ENCODE results near the gene TGFA. TPM values are rescaled to one million over a fixed set of nuclear protein-coding genes. Genes with fewer than 3 reads are reported as not detected.

The TGFA gene
- total and polyA plus RNA-seq, 8 donors, result 0.89 to 16.0 (median 3.7) TPM; not detected in 1

DNA sequence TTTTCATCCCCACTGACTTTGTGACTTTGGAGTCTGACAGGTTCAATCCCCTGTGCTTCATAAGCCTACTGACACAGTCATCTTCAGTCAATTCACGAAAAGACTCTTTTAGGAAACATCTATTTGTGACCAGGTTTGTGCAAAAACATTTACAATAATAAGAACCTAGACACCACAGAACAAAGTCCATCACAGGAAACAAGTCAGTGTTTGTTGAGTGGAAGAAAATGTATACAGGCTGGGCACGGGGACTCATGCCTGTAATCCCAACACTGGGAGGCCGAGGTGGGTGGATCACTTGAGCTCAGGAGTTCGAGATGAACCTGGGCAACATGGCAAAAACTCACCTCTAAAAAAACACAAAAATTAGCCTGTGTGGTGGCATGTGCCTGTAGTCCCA, 49.7 kb downstream of the TGFA start:
- intact Hi-C loops (cut with DNase I; ENCODE audit: low total_unique reads), result no loop called here
- TF ChIP-seq POLR2AphosphoS5 (IDR thresholded peaks at IDR 0.05) (no peak), EP300 (IDR thresholded peaks at IDR 0.05) (no peak), POLR2A (IDR thresholded peaks at IDR 0.05) (no peak)
- TF ChIP-seq, protein P1, sequence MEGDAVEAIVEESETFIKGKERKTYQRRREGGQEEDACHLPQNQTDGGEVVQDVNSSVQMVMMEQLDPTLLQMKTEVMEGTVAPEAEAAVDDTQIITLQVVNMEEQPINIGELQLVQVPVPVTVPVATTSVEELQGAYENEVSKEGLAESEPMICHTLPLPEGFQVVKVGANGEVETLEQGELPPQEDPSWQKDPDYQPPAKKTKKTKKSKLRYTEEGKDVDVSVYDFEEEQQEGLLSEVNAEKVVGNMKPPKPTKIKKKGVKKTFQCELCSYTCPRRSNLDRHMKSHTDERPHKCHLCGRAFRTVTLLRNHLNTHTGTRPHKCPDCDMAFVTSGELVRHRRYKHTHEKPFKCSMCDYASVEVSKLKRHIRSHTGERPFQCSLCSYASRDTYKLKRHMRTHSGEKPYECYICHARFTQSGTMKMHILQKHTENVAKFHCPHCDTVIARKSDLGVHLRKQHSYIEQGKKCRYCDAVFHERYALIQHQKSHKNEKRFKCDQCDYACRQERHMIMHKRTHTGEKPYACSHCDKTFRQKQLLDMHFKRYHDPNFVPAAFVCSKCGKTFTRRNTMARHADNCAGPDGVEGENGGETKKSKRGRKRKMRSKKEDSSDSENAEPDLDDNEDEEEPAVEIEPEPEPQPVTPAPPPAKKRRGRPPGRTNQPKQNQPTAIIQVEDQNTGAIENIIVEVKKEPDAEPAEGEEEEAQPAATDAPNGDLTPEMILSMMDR (IDR thresholded peaks at IDR 0.05), result no peak
- Histone ChIP-seq H3K36me3 (no peaks in the 10 kb centered on the region), H3K27me3 (peaks cover 0 to 6% (median 0%) of the 10 kb centered on the region in 3 donors), H3K27ac (no peak overlapping the region), H3K4me3 (no peak overlapping the region), H3K4me1 (no peaks in the 10 kb centered on the region), H3K9me3 (no peaks in the 10 kb centered on the region)
- WGBS, 5 donors, result 72 to 78% (median 75%) methylated on average over 4 of the region's 4 CpGs
- DNase-seq, result no peak

- intact Hi-C loops (cut with DNase I; ENCODE audit: low total_unique reads), result no loop called here
- DNase-seq, result no peak
- TF ChIP-seq, protein P1 (IDR thresholded peaks at IDR 0.05), result no peak
- TF ChIP-seq POLR2AphosphoS5 (IDR thresholded peaks at IDR 0.05) (no peak), EP300 (IDR thresholded peaks at IDR 0.05) (no peak), POLR2A (IDR thresholded peaks at IDR 0.05) (no peak)
- Histone ChIP-seq H3K36me3 (no peaks in the 10 kb centered on the region), H3K4me1 (no peaks in the 10 kb centered on the region), H3K9me3 (no peaks in the 10 kb centered on the region), H3K4me3 (no peak overlapping the region), H3K27me3 (peaks cover 0 to 6% (median 0%) of the 10 kb centered on the region in 3 donors), H3K27ac (no peak overlapping the region)
- whole genome bisulfite sequencing, 5 donors, result 56 to 73% (median 67%) methylated on average over 4 of the region's 4 CpGs
Measured at GRCh38 chr2:70501728-70502127, 51.9 kb downstream of the TGFA start.

- no peaks in the 10 kb centered on the region for H3K9me3 ChIP-seq
- intact Hi-C loops (cut with DNase I; ENCODE audit: low total_unique reads), result no loop called here
- no peak overlapping the region for H3K27ac ChIP-seq
- DNase-seq, result no peak
- TF ChIP-seq POLR2A (IDR thresholded peaks at IDR 0.05) (no peak), POLR2AphosphoS5 (IDR thresholded peaks at IDR 0.05) (no peak), EP300 (IDR thresholded peaks at IDR 0.05) (no peak)
- TF ChIP-seq, protein P1 (IDR thresholded peaks at IDR 0.05), result no peak
- peaks cover 0 to 6% (median 0%) of the 10 kb centered on the region in 3 donors for H3K27me3 ChIP-seq
- no peak overlapping the region for H3K4me3 ChIP-seq
- 91 to 97% (median 93%) methylated on average over 1 of the region's 1 CpG for WGBS, 5 donors
- H3K36me3 ChIP-seq, result no peaks in the 10 kb centered on the region
- no peaks in the 10 kb centered on the region for H3K4me1 ChIP-seq
Measured at GRCh38 chr2:70501215-70501614, 52.4 kb downstream of the TGFA start.

DNA sequence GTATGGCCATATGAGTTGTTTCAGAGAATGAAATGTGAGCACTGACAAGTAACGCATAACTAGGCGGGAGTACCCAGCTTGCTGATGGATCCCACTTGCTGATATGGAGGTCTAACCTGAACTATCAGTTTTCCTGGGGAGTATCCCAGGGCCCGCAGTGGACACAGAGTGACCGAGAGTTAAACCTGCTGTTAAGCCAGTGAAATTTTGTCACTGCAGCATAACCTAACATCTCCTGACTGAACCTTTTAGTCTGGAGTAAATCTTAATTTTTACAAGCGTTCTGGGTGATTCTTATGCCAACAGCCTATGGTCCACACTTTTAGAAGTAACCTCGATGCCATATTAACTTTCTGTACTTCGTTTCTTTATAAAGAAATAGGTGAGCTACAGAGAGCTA, 54.4 kb downstream of the TGFA start:
- H3K4me1 ChIP-seq, result no peaks in the 10 kb centered on the region
- WGBS, 5 donors, result 92 to 97% (median 95%) methylated on average over 7 of the region's 7 CpGs
- peaks cover 0 to 6% (median 0%) of the 10 kb centered on the region in 3 donors for H3K27me3 ChIP-seq
- TF ChIP-seq POLR2A (IDR thresholded peaks at IDR 0.05) (no peak), POLR2AphosphoS5 (IDR thresholded peaks at IDR 0.05) (no peak), EP300 (IDR thresholded peaks at IDR 0.05) (no peak)
- TF ChIP-seq, protein P1 (IDR thresholded peaks at IDR 0.05), result no peak
- no peak overlapping the region for H3K27ac ChIP-seq
- no peaks in the 10 kb centered on the region for H3K9me3 ChIP-seq
- H3K4me3 ChIP-seq, result no peak overlapping the region
- no peak for DNase-seq
- intact Hi-C loops (cut with DNase I; ENCODE audit: low total_unique reads), result no loop called here
- H3K36me3 ChIP-seq, result no peaks in the 10 kb centered on the region
